Stomach (tissue), 4 donors: Measurements from ENCODE around the gene SH3BP4.

Experiments
- CTCF ChIP-seq, 7 experiments: fragments of 450-650 bp in 4 of 7; fragments of 200-600 bp in 3 of 7; sonication (generic) in 3 of 7; IDR thresholded peaks; one replicate each; pipeline ENCODE4 v1.5.1; 2016 to 2019; ENCODE audit warnings: antibody characterized with exemption in 7 of 7, control low read depth in 2 of 7, mild to moderate bottlenecking in 1 of 7
- EP300 ChIP-seq: sonication (generic); formaldehyde crosslinking; IDR thresholded peaks from one replicate; pipeline ENCODE4 v1.6.1; 2017; ENCODE audit warnings: antibody characterized with exemption
- POLR2A ChIP-seq, 4 donors: fragments of 450-650 bp; IDR thresholded peaks; one replicate each; pipeline ENCODE4 v1.6.1; 2016; ENCODE audit warnings: antibody characterized with exemption in 4 of 4, control low read depth in 2 of 4, mild to moderate bottlenecking in 1 of 4, moderate library complexity in 1 of 4

- no peak for TF ChIP-seq POLR2A (IDR thresholded peaks at IDR 0.05)
- no peak for TF ChIP-seq CTCF (IDR thresholded peaks at IDR 0.05)
- no peak for TF ChIP-seq EP300
Measured at GRCh38 chr2:235095569-235095968, 143.8 kb downstream of the SH3BP4 start.
